Tibial nerve (tissue), 4 donors: ENCODE results near the gene BCAT1. TPM values are rescaled to one million over a fixed set of nuclear protein-coding genes. Genes with fewer than 3 reads are reported as not detected.

ENCODE experiments used
- DNase-seq, 2 donors: peaks; one replicate each; pipeline ENCODE4 v3.0.0-alpha.2; 2019; ENCODE audit warnings: low spot score in 2 of 2
- H3K27ac ChIP-seq, 4 donors: fragments of 200-600 bp; sonication (generic) in 3 of 4; one replicate each; pipeline ENCODE4 v1.5.1; 2017 to 2019; ENCODE audit warnings: mild to moderate bottlenecking in 1 of 4
- H3K27me3 ChIP-seq, 2 donors: fragments of 200-600 bp; sonication (generic) in 1 of 2; one replicate each; pipeline versions ENCODE4 v1.5.1 to v1.6.0; 2017 to 2019
- H3K36me3 ChIP-seq, 3 donors: fragments of 200-600 bp; sonication (generic); one replicate each; pipeline ENCODE4 v1.5.1; 2018 to 2019
- H3K4me1 ChIP-seq, 4 donors: fragments of 200-600 bp; sonication (generic) in 3 of 4; one replicate each; pipeline ENCODE4 v1.5.1; 2017 to 2019
- H3K4me3 ChIP-seq, 4 donors: fragments of 200-600 bp; sonication (generic) in 3 of 4; one replicate each; pipeline ENCODE4 v1.5.1; 2017 to 2019; ENCODE audit warnings: mild to moderate bottlenecking in 1 of 4, moderate library complexity in 1 of 4
- H3K9me3 ChIP-seq, 4 donors: fragments of 200-600 bp; sonication (generic) in 3 of 4; one replicate each; pipeline ENCODE4 v1.5.1; 2017 to 2019
- EP300 ChIP-seq, 2 donors: sonication (generic); formaldehyde crosslinking; IDR thresholded peaks; one replicate each; pipeline ENCODE4 v1.6.1; 2017; ENCODE audit warnings: antibody characterized with exemption in 2 of 2, mild to moderate bottlenecking in 1 of 2
- POLR2A ChIP-seq, 2 donors: fragments of 450-650 bp; IDR thresholded peaks; one replicate each; pipeline ENCODE4 v1.6.1; 2017; ENCODE audit warnings: antibody characterized with exemption in 2 of 2, mild to moderate bottlenecking in 2 of 2, moderate library complexity in 2 of 2
- WGBS, 2 donors: methylation state at CpG; one replicate each; pipeline ENCODE4 v1.1.5; 2018; 5-methylcytosine and 5-hydroxymethylcytosine counted together
- total RNA-seq, 4 donors: library from RNA; depleted of rRNA; stranded (reverse); fragments of >200 nt; gene quantifications; one replicate each; pipeline ENCODE4 v1.1.0, GENCODE V29; 2016
- TF ChIP-seq, protein P1 (sequence below), 5 experiments: fragments of 200-600 bp in 3 of 5; fragments of 450-650 bp in 2 of 5; sonication (generic) in 3 of 5; IDR thresholded peaks; one replicate each; pipeline ENCODE4 v1.5.1; 2016 to 2019; ENCODE audit warnings: antibody characterized with exemption in 5 of 5, mild to moderate bottlenecking in 3 of 5, moderate library complexity in 2 of 5

BCAT1 gene
- total RNA-seq, 4 donors from 2014 or later, result 17.8 to 41.1 (median 35.0) TPM

DNA sequence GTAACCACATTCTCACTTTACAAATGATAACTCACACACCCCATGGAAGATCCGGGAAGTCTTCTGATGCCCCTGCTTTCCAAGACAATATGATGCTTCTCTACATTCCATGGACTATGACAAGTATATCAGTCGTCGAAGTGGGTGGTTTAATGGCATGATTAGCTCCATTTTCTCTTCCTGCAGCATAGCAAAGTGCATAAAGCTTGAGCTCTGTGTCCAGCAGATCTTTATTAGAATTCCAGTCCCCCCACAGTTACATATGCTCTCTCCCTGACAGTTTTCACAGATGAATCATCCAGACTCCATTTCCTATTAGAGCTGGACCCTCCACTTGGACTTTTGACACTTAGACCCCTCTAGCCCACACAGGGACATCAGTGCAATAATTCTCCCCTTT is 174.9 kb downstream of the BCAT1 start:
- H3K36me3 ChIP-seq, result no peaks in the 10 kb centered on the region
- TF ChIP-seq, protein P1, sequence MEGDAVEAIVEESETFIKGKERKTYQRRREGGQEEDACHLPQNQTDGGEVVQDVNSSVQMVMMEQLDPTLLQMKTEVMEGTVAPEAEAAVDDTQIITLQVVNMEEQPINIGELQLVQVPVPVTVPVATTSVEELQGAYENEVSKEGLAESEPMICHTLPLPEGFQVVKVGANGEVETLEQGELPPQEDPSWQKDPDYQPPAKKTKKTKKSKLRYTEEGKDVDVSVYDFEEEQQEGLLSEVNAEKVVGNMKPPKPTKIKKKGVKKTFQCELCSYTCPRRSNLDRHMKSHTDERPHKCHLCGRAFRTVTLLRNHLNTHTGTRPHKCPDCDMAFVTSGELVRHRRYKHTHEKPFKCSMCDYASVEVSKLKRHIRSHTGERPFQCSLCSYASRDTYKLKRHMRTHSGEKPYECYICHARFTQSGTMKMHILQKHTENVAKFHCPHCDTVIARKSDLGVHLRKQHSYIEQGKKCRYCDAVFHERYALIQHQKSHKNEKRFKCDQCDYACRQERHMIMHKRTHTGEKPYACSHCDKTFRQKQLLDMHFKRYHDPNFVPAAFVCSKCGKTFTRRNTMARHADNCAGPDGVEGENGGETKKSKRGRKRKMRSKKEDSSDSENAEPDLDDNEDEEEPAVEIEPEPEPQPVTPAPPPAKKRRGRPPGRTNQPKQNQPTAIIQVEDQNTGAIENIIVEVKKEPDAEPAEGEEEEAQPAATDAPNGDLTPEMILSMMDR (IDR thresholded peaks at IDR 0.05), result no peak
- TF ChIP-seq EP300 (IDR thresholded peaks at IDR 0.05) (no peak), POLR2A (IDR thresholded peaks at IDR 0.05) (no peak)
- no peak for DNase-seq
- no peak overlapping the region for H3K4me3 ChIP-seq
- H3K4me1 ChIP-seq, result peaks cover 0 to 23% (median 0%) of the 10 kb centered on the region in 4 donors
- no peaks in the 10 kb centered on the region for H3K27me3 ChIP-seq
- 75 to 81% methylated on average over 3 of the region's 3 CpGs for WGBS, 2 donors
- H3K27ac ChIP-seq, result no peak overlapping the region
- no peaks in the 10 kb centered on the region for H3K9me3 ChIP-seq

DNA sequence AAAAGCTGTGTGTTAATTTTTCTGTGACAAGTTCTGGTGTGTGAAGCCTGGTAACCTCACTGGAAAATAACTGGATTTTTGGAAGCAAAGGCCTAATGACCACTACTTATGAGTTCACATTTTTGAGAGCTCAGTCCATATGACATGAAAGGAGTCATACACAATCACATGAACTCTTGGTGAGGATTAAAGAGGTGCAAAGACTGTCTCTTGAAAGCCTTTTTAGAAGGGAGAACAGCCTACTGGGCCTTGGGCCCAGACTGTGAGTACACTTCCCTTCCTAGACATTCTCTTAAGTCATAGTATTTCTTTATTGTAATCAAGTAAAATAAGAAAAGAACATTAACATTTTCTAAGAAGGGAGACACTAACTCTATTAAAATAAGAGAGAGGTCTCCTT is 176.1 kb downstream of the BCAT1 start:
- TF ChIP-seq, protein P1 (IDR thresholded peaks at IDR 0.05), result no peak
- no peak for TF ChIP-seq EP300 (IDR thresholded peaks at IDR 0.05)
- TF ChIP-seq POLR2A (IDR thresholded peaks at IDR 0.05), result no peak
- no peaks in the 10 kb centered on the region for H3K27me3 ChIP-seq

DNA sequence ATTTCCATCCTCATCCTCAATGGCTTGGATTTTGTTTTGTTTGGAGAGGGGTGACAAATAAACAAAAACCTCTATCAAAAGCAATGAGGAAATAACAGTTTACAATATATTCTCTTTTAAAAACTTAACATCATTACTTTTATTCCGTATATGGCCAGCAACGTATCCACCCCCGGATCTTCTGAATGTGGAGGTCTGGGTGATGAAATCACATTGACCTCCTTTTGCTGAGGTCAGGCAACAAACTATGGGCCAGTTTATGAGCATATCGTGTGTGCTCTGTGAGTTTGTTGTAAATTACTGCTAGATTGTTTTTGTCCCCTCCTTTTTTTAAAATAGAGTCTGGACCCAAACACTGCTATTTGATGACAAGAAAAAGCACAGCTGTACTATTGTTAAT is 178.1 kb downstream of the BCAT1 start:
- TF ChIP-seq EP300 (IDR thresholded peaks at IDR 0.05) (no peak), POLR2A (IDR thresholded peaks at IDR 0.05) (no peak)
- TF ChIP-seq, protein P1 (IDR thresholded peaks at IDR 0.05), result no peak
- Histone ChIP-seq H3K4me3 (no peak overlapping the region), H3K9me3 (peaks cover 0 to 16% (median 0%) of the 10 kb centered on the region in 4 donors), H3K4me1 (no peaks in the 10 kb centered on the region), H3K27ac (no peak overlapping the region), H3K36me3 (no peaks in the 10 kb centered on the region), H3K27me3 (no peaks in the 10 kb centered on the region)
- DNase-seq, result no peak
- 33 to 34% methylated on average over 4 of the region's 4 CpGs for WGBS, 2 donors

More for the DNA sequence above, 176.1 kb downstream of the BCAT1 start:
- H3K36me3 ChIP-seq, result no peaks in the 10 kb centered on the region
- H3K4me3 ChIP-seq, result no peak overlapping the region
- DNase-seq, result no peak
- H3K9me3 ChIP-seq, result peaks cover 0 to 3% (median 0%) of the 10 kb centered on the region in 4 donors
- H3K27ac ChIP-seq, result no peak overlapping the region
- peaks cover 0 to 11% (median 0%) of the 10 kb centered on the region in 4 donors for H3K4me1 ChIP-seq

DNA sequence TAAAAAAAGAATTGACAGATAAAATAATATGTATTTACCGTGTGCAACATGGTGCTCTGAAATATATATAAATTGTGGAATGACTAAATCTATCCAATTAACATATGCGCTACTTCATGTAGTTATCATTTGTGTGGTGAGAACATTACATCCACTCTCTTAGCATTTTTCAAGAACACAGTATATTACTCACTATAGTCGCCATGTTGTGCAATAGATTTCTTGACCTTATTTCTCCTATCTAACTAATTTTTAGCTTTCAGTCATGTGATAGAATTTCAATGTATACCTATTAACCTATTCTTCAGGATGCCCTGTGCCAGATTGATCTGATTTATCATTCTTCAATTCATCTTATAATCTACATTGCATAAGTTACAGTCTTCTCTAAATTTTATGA is 178.6 kb downstream of the BCAT1 start:
- TF ChIP-seq EP300 (IDR thresholded peaks at IDR 0.05), result no peak
- TF ChIP-seq, protein P1 (IDR thresholded peaks at IDR 0.05), result no peak
- TF ChIP-seq POLR2A (IDR thresholded peaks at IDR 0.05), result no peak
- H3K27ac ChIP-seq, result no peak overlapping the region
- no peaks in the 10 kb centered on the region for H3K27me3 ChIP-seq
- no peaks in the 10 kb centered on the region for H3K36me3 ChIP-seq
- no peaks in the 10 kb centered on the region for H3K4me1 ChIP-seq
- no peak for DNase-seq
- no peak overlapping the region for H3K4me3 ChIP-seq
- peaks cover 0 to 16% (median 0%) of the 10 kb centered on the region in 4 donors for H3K9me3 ChIP-seq
- 91 to 93% methylated on average over 3 of the region's 3 CpGs for WGBS, 2 donors

DNA sequence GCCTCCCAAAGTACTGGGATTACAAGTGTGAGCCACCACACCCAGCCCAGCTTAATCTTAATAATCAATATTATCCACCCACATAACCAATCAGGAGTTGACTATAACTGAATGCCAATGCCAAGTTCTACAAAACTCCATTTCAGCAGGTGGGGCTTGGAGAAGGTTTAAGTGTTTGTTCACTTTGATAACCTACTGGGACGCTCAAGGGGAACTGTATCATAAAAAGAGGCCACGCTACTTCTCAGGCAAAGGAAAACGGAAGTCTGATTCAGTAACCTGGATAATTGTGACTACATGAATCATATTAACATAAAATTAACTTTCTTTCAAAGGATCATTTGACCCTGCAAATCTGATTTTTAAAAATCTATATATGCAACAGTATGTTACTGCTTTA is 179.2 kb downstream of the BCAT1 start:
- Histone ChIP-seq H3K9me3 (peaks cover 0 to 16% (median 0%) of the 10 kb centered on the region in 4 donors), H3K27ac (no peak overlapping the region), H3K4me1 (no peaks in the 10 kb centered on the region), H3K27me3 (no peaks in the 10 kb centered on the region), H3K36me3 (no peaks in the 10 kb centered on the region), H3K4me3 (no peak overlapping the region)
- DNase-seq, result no peak
- TF ChIP-seq, protein P1 (IDR thresholded peaks at IDR 0.05), result no peak
- TF ChIP-seq POLR2A (IDR thresholded peaks at IDR 0.05) (no peak), EP300 (IDR thresholded peaks at IDR 0.05) (no peak)
- WGBS, 2 donors, result 93 to 99% methylated on average over 3 of the region's 3 CpGs
